WERI-Rb-1 (cell line): Measurements from ENCODE around the gene IL11.

Experiments
- DNase-seq: peaks from one replicate; pipeline ENCODE4 v3.0.0-alpha.2; 2020
- H3K27ac ChIP-seq: fragments of 250-450 bp; sonication (Bioruptor Pico); 2 replicates; pipeline ENCODE4 v1.5.1; 2020; ENCODE audit warnings: mild to moderate bottlenecking, moderate library complexity
- H3K27me3 ChIP-seq: fragments of 250-450 bp; sonication (Bioruptor Pico); 2 replicates; pipeline ENCODE4 v1.5.1; 2021; ENCODE audit warnings: mild to moderate bottlenecking, low read depth, moderate library complexity; ENCODE audit not compliant: insufficient read depth, severe bottlenecking
- H3K36me3 ChIP-seq: fragments of 250-450 bp; sonication (Bioruptor Pico); 2 replicates; pipeline ENCODE4 v1.5.1; 2020; ENCODE audit warnings: mild to moderate bottlenecking, moderate library complexity
- H3K4me3 ChIP-seq: 2 replicates; pipeline ENCODE4 v1.5.1; 2011; ENCODE audit warnings: low read depth, mild to moderate bottlenecking, control low read depth, low read length
- H3K9me3 ChIP-seq: fragments of 250-450 bp; sonication (Bioruptor Pico); 2 replicates; pipeline ENCODE4 v1.5.1; 2021; ENCODE audit warnings: mild to moderate bottlenecking, moderate library complexity; ENCODE audit not compliant: severe bottlenecking
- TF ChIP-seq, protein P1 (sequence below): IDR thresholded peaks from 2 replicates; pipeline ENCODE4 v1.5.1; 2011; ENCODE audit warnings: low read depth, mild to moderate bottlenecking, control low read depth, inconsistent platforms, low read length

IL11 gene

DNA sequence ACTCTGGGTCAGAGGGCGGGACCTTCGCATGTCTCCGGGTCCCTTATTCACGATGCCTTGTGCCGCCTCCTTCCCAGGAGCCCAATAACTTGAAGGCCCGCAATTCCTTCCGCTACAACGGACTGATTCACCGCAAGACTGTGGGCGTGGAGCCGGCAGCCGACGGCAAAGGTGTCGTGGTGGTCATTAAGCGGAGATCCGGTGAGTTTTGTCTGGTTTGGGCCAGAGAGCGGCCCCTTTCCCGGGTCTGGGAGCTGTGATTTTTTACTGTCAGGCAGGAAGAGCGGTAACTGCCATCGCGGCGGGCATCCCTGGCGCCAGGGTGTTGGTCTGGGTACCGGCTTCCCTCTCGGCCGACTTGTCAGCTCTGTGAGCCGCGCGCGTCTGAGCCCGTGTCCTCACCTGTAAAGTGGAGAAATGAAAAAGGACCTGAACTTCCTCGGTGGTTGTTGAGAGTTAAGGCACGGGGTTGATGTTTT is 16.3 kb upstream of the IL11 start:
- TF ChIP-seq, protein P1, sequence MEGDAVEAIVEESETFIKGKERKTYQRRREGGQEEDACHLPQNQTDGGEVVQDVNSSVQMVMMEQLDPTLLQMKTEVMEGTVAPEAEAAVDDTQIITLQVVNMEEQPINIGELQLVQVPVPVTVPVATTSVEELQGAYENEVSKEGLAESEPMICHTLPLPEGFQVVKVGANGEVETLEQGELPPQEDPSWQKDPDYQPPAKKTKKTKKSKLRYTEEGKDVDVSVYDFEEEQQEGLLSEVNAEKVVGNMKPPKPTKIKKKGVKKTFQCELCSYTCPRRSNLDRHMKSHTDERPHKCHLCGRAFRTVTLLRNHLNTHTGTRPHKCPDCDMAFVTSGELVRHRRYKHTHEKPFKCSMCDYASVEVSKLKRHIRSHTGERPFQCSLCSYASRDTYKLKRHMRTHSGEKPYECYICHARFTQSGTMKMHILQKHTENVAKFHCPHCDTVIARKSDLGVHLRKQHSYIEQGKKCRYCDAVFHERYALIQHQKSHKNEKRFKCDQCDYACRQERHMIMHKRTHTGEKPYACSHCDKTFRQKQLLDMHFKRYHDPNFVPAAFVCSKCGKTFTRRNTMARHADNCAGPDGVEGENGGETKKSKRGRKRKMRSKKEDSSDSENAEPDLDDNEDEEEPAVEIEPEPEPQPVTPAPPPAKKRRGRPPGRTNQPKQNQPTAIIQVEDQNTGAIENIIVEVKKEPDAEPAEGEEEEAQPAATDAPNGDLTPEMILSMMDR = no peak
- no peak for DNase-seq
- Histone ChIP-seq H3K4me3 (peak overlapping the region; percentile 85), H3K27me3 (no peaks in the 10 kb centered on the region), H3K9me3 (no peaks in the 10 kb centered on the region), H3K27ac (peak overlapping the region; percentile 79), H3K36me3 (peaks cover 52% of the 10 kb centered on the region)

DNA sequence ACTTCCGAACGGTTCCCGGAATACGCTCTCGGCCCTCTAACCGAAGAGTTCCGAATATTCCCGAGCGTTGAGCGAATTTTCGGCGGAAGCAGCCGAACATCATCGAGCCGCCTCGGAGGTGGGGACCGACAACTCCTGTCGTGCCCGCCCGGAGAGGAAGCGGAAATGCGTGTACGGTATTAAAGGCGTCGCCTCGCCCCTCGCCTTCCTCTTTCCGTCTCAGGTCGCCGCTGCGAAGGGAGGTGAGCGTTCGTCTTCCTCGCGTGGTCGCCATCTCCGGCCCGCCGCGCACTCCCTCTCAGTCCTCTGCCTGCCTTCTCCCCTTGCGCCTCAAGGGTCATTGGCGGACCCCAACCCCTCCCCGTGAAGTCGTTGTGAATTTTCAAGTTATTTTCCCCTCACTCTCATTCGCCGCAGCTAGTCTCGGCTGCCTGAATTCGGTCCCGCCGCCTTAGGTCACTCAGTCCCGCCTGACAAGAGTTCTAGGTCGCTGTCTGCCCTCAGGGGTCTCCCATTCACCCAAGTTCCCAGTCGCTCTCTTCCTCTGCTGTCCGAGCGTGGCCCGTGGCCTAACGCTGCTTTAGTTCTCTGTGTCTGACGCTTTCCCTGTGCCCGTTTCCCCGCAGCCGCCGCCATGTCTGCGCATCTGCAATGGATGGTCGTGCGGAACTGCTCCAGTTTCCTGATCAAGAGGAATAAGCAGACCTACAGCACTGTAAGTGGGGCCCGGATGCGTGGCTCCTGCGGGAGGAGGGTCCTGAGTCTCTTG is 15.6 kb upstream of the IL11 start, which contains the start of gene RPL28:
Gene RPL28 (plus strand): TSS at position 209 of the 769 bp plus-strand sequence. CDS start 426 bp downstream, at position 635.
- peak; percentile 97 for DNase-seq
- Histone ChIP-seq H3K27me3 (no peaks in the 10 kb centered on the region), H3K27ac (peak within 1 kb of the TSS; percentile 79), H3K9me3 (no peaks in the 10 kb centered on the region), H3K4me3 (peak within 1 kb of the TSS; percentile 85), H3K36me3 (peaks cover 46% of the 10 kb centered on the region)
- TF ChIP-seq, protein P1 = no peak

DNA sequence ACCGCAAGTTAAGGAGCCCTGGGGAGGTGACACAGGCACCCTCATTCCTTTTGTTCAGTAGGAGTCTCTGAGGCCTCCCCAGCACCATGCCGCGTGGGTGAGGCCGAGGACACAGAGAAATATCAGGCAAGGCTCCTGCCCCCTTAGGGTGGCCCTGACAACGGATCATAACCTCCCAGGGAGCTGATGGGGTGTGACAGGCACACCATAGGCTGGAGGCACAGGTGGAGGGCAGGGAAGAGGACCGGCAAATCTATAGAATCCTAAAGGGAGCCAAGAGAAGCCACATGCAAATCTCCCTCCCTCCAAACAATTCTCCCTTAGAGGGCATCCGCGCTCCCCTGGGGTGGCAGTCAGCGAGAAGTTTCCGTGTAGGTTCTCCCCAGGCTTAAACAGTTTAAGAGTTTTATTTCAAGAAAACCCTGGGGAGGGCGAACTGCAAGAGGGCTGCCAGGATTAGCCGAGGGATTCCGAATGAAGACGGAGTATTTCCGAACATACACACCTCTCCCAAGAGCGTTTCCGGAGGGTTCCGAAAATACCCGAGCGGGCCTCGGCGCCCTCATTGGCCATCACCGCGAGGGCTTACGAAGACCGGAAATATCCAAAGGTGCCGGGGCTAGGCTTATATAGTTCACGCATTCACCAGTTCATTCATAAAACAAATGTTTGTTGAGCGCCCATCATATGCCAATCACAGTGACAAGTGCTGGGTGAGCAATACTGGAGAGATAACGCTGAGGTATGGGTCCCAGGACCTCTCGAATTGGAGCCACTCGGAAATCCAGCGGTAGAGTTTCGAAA is 14.9 kb upstream of the IL11 start:
- Histone ChIP-seq H3K27me3 (no peaks in the 10 kb centered on the region), H3K36me3 (peaks cover 40% of the 10 kb centered on the region), H3K4me3 (peak overlapping the region; percentile 85), H3K9me3 (no peaks in the 10 kb centered on the region), H3K27ac (peak overlapping the region; percentile 79)
- DNase-seq = peak; percentile 98
- TF ChIP-seq, protein P1 = no peak

DNA sequence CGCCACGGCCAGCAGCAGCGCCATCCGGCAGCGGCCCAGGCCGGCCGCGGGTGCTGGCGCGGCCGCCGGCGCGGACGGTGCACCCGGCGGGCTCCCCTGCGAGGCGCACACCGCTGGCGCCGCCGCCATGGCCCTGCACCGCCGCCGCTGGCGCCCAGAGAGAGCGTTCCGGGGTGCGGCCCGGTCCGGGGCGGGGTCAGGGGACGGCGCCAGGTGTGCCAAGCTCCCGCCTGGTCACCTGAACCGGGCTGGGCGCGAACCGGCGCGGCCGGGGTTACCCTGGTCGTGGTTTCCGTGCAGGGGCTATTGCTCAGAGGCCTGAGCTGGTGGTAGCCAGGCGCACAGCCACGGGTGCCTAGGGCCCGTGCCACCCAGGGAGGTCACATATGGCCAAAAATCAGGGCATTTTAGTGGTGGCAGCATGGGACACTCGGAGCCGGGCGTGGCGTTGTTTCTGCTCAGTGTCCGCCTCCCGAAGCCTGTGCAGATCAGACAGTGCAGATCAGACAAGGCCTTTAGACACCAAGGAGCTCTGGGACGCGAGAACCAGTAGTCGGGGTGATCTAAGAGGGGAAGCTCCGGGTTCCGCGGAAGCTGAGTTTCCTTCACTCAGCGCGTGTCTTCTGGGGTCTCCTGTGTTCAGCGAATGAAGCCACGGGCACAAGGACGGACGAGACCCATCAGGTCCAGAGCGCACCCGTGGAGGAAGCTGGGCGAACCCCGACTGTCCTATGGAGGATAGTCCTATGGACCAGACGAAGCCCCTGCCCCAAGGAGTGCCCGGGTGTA is 14.1 kb upstream of the IL11 start, which contains the start of gene TMEM238:
Gene TMEM238 (minus strand): TSS at position 162 of the 789 bp plus-strand sequence. CDS start 33 bp downstream, at position 129.
- TF ChIP-seq, protein P1 = no peak
- DNase-seq = no peak
- peaks cover 32% of the 10 kb centered on the region for H3K36me3 ChIP-seq
- H3K27ac ChIP-seq = peak within 1 kb of the TSS; percentile 79
- no peaks in the 10 kb centered on the region for H3K9me3 ChIP-seq
- H3K4me3 ChIP-seq = peak within 1 kb of the TSS; percentile 85
- H3K27me3 ChIP-seq = no peaks in the 10 kb centered on the region

DNA sequence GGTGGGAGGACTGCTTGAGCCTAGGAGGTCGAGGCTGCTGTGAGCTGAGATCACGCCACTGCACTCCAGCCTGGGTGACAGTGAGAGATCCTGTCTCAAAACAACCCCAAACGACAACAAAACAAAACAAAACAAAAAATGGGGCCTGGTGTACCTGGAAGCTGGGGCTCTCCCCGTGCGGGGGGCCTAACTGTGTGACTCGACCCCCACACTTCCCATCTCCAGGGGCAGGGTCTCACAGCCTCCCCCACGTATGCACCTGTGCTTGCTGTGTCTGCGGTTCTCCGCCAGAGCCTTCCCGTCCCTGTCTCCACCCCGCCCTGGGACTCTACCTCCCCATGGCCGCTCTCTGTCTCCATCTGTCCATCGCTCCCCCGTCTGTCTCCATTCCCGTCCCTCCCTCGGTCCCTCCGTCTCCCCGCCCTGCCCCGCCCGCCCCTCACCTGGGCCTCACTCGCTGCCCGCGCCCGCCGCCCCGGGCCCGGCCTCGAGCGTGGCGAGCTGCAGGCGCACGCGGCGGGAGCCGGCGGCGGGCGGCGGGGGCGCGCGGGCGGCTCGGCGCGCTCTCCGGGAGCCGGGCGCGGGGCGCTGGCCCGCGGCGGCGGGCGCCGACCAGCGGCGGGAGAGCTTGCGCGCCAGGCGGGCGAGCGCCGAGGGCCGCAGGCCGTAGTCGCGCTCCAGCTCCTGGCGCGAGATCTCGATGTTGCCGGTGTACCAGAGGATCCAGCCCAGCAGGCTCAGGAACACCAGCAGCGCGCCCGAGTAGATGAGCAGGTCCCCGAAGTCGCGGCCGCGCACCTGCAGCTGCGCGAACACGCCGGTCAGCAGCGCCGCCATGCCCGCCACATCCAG is 13.2 kb upstream of the IL11 start:
- Histone ChIP-seq H3K27me3 (no peaks in the 10 kb centered on the region), H3K9me3 (no peaks in the 10 kb centered on the region), H3K4me3 (peak overlapping the region; percentile 37), H3K36me3 (peaks cover 24% of the 10 kb centered on the region), H3K27ac (peak overlapping the region; percentile 79)
- TF ChIP-seq, protein P1 = no peak
- DNase-seq = peak; percentile 61
